ENCODE measurements around the gene BLOC1S3.

Gene BLOC1S3

DNA sequence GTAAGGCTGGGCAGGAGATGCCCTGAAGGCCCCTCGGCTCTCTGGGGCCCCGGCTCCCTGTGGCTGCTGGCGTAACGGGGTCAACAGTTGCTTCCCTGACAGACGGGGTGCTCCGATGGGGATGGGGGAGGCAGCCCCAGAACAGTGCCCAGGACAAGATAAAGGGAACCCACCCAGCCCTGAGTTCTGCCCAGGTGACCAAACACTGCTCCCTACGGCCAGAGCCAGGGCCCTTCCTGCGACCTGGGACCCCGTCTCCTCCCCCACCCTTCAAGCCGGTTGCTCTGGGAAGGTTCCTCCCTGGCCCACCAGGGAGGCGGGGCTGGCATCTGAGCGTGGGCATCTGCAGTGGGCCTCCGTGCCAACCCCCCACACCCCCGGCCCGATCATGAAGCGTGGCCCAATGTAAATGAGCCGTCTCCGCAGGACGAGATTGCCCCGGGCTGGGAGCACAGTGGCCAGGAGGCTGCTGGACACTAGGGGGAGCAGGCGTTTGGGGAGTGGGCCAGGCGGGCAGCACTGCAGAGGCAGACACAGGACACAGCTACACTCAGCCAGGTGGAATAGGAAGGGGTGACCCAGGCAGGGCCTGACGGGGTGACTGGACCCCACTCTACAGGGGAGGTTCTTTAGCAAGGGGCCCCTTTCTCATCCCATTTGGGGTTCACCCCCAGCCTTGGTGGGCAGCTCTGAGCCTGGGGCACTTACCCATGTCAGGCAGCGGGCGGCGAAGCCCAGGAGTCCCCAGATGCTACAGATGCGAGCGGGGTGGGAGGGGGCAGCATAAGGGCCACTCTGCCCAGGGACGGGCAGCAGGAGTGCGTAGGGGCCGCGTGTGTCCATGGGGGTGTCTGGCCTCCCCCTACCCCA lies 16.6 kb upstream of the BLOC1S3 start:
- Histone ChIP-seq H3K9me3 (no peaks in the 10 kb centered on the region), H3K36me3 (replicated peaks) (no peaks in the 10 kb centered on the region), H3K27me3 (ENCODE audit: low read depth) (no peaks in the 10 kb centered on the region), H3K4me3 (no peak overlapping the region), H3K4me1 (peaks cover 3% of the 10 kb centered on the region; the same call in 1 of the 2 replicates)
- in situ Hi-C loops (cut with MboI; ENCODE audit: low sequenced_read_pairs) = no loop called here
- DNase-seq (ENCODE audit: low spot score in 2 of 2) = peak in 1 of 2 experiments; percentile 68

DNA sequence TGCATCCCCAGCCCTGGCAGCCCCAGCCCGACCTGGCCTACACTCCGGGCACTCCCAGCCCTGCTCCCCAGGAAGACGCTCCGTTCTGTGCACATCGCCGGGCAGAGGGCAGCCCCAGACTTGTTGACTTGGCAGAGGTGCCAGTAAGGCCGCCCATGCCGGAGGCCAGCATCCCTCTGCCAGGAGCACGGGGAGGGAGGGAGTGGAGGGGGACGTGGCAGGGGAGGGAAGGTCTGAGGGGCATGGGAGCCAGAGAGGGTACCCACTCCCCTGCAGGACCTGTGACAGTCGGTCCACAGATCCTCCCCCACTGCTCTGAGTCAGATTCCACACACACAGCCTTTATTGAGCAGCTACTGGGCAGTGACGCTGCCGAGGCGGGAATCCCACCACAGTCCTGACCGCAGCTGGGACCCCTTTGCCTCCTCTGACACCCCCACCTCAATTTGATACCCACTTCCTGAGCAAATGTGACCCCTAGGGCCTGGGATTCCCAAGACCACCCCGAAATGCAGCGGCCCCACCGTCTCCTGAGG lies 15.9 kb upstream of the BLOC1S3 start:
- H3K27me3 ChIP-seq (ENCODE audit: low read depth) = no peaks in the 10 kb centered on the region
- no peak overlapping the region for H3K4me3 ChIP-seq
- no peaks in the 10 kb centered on the region for H3K36me3 ChIP-seq (replicated peaks)
- H3K9me3 ChIP-seq = no peaks in the 10 kb centered on the region
- H3K4me1 ChIP-seq = peaks cover 3% of the 10 kb centered on the region; the same call in 1 of the 2 replicates
- in situ Hi-C loops (cut with MboI; ENCODE audit: low sequenced_read_pairs) = no loop called here
- DNase-seq (ENCODE audit: low spot score in 2 of 2) = no peak

DNA sequence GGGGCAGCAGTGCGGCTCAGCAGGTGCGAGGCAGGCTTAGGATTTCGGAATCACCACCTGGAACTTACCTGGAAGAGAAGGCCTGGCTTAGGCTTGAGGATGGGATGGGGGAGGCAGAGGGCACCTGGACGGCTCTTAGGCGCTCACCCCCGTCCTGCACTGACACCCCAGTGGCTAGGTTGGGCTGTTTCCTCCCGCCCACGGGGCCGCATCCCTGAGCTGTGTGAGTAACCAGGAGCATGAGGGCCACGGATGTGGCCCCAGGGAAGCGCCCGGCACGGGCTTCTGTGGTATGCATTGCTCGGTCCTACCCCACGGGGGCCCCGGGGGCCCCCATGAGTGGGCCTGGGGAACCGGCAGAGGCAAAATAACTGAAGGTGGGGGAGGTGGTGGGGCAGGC lies 15.4 kb upstream of the BLOC1S3 start:
- Histone ChIP-seq H3K4me3 (no peak overlapping the region), H3K9me3 (no peaks in the 10 kb centered on the region), H3K27me3 (ENCODE audit: low read depth) (no peaks in the 10 kb centered on the region), H3K4me1 (peaks cover 3% of the 10 kb centered on the region; the same call in 1 of the 2 replicates), H3K36me3 (replicated peaks) (no peaks in the 10 kb centered on the region)
- in situ Hi-C loops (cut with MboI; ENCODE audit: low sequenced_read_pairs) = no loop called here
- DNase-seq (ENCODE audit: low spot score in 2 of 2) = no peak

DNA sequence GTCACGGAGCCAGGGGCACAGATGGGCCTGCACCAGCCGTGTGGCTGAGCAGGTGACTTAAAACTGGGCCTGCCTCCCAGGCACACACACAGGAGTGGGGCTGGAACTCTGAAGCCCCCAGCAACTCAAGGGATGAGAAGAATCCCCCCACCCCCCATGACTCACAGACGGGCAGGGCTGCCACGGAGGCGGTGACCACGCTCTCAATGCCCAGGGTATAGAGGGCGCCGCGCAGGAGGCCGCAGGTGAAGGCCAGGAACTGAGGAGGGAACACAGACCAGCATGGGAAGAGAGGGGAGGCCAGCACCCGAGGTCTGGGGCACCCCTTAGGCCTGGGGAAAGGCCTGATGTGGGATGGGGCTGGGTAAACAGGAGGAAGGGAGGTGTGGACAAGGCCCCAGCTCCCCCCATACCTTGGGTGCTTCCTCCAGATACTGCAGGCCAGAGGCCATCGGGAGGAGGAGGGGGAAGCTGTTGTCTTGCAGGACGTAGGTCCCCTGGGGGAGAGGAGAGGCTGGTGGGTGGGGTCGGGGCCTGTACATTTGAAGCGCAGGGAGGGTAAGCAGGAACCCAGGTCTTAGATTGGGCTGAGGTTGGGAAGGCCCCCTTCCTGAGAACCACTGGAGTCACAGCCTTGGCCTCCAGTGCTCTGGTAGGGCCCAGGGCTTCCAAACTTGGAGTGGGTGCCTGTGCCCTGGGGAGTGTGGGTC lies 14.7 kb upstream of the BLOC1S3 start:
- in situ Hi-C loops (cut with MboI; ENCODE audit: low sequenced_read_pairs) = no loop called here
- H3K27me3 ChIP-seq (ENCODE audit: low read depth) = no peaks in the 10 kb centered on the region
- no peaks in the 10 kb centered on the region for H3K36me3 ChIP-seq (replicated peaks)
- H3K4me3 ChIP-seq = no peak overlapping the region
- H3K4me1 ChIP-seq = peaks cover 3% of the 10 kb centered on the region; the same call in 1 of the 2 replicates
- no peak for DNase-seq (ENCODE audit: low spot score in 2 of 2)
- H3K9me3 ChIP-seq = no peaks in the 10 kb centered on the region

DNA sequence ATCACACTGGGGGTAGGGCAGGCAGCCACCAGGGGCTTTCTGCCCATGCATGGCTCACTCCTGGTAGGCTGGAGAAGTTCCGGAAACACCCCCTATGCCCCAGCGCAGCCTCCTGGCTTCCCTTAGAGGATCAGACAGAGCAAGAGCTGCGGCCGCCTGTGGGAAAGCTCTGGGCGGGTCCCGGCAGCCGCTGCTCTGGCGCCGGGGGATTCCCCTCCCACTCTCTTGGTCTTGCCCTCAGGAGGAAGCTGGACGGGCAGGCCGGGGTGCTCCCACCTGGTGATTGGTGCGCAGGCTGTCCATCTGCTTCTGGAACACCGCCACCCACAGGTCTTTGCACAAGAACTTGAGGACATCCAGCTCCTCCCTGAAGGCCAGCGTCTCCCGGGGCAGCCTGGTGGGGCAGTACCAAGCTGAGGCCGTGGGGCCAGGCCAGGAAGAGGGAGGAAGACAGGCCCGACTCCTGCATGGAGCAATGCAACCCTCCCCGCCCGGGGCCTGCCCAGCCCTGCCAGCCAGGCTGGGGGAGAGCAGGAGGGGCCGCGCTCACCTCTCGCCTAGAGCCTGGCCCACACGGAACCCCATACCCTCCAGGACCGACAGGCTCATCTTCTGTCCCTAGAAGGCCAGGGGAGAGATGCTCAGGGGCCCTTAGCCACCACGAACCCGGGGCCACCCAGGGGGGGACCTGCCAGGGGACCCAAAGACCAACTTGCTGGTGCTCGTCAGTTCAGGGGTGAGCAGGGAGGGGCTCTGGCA lies 13.8 kb upstream of the BLOC1S3 start:
- Histone ChIP-seq H3K4me3 (no peak overlapping the region), H3K9me3 (no peaks in the 10 kb centered on the region), H3K27me3 (ENCODE audit: low read depth) (no peaks in the 10 kb centered on the region), H3K4me1 (peaks cover 3% of the 10 kb centered on the region; the same call in 1 of the 2 replicates), H3K36me3 (replicated peaks) (no peaks in the 10 kb centered on the region)
- DNase-seq (ENCODE audit: low spot score in 2 of 2) = peak in 1 of 2 experiments; percentile 75
- in situ Hi-C loops (cut with MboI; ENCODE audit: low sequenced_read_pairs) = no loop called here

DNA sequence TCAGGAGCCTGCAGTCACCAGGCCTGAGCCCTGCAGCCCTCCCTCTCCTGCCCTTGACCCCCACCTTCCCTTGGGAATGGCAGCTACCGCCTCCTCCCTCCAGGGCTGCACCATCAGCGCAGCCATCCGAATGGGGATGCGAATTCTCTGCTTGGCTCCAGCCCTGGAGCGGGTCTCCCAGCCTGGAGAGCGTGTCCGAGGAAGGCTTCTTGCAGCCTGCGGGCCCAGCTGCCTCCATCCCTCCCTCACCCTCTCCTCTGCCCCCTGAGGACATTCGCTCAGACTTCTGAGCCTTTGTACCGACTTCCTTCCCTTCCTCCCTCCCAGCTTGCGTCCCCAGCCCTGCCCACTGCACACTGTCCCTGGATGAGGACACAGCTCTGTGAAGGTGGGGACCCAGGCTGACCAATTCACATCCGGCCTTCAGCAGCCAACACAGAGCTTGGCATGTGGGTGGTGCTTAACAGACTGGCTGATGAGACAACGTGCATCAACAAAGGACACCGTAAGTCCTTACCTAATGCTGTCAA lies 11.8 kb upstream of the BLOC1S3 start:
- no peaks in the 10 kb centered on the region for H3K36me3 ChIP-seq (replicated peaks)
- no peak overlapping the region for H3K4me3 ChIP-seq
- in situ Hi-C loops (cut with MboI; ENCODE audit: low sequenced_read_pairs) = no loop called here
- no peaks in the 10 kb centered on the region for H3K9me3 ChIP-seq
- H3K27me3 ChIP-seq (ENCODE audit: low read depth) = no peaks in the 10 kb centered on the region
- peaks cover 5% of the 10 kb centered on the region; the same call in 1 of the 2 replicates for H3K4me1 ChIP-seq
- no peak for DNase-seq (ENCODE audit: low spot score in 2 of 2)

DNA sequence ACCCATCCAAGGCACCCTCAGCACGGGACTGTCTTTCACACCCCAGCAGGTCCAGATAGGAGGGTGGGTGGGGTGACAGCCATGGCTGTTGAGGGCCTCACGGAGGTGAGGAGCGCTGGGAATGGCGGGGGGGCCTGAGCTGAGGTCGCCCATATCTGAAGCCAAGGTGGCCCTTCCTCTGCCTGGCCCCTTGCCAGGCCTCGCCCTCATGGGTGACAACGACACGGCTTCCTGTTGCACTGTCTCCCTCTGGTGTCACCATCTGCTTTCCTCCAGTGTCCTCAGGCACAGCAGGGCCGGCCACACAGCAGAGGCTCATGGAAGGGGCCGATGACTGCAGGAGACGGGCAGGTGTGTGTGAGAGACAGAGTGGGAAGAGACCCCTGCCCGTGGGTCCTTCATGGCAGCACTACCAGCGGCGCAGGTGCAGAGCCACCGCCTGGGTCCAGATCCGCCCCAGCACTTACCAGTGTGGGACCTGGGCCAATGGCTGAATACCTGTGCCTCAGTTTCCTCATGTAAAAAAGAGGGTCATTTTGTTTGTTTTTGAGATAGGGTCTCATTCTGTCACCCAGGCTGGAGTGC lies 9.7 kb upstream of the BLOC1S3 start:
- Histone ChIP-seq H3K4me3 (no peak overlapping the region), H3K36me3 (replicated peaks) (no peaks in the 10 kb centered on the region), H3K4me1 (peaks cover 5% of the 10 kb centered on the region; the same call in 1 of the 2 replicates), H3K9me3 (no peaks in the 10 kb centered on the region), H3K27me3 (ENCODE audit: low read depth) (no peaks in the 10 kb centered on the region)
- no peak for DNase-seq (ENCODE audit: low spot score in 2 of 2)
- in situ Hi-C loops (cut with MboI; ENCODE audit: low sequenced_read_pairs) = no loop called here

DNA sequence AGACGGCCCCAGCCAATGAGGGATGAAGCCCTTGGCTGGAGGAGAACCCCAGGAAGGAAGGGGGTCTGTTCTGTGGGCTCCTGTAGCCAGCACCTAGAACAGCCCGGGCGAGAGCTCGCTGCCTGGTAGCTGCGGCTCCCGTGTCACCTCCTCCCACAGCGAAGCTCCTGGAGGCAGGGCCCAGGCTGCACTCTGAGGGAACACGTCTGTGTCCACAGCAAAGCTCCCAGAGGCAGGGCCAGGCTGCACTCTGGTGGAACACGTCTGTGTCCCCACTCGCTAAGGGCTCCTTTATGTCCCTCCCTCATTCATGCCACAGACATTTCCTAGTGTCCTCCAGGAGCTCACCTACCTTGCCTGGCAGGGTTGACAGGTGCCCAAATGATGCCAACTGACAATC lies 9.0 kb upstream of the BLOC1S3 start:
- no peaks in the 10 kb centered on the region for H3K9me3 ChIP-seq
- H3K36me3 ChIP-seq (replicated peaks) = no peaks in the 10 kb centered on the region
- in situ Hi-C loops (cut with MboI; ENCODE audit: low sequenced_read_pairs) = no loop called here
- no peaks in the 10 kb centered on the region for H3K27me3 ChIP-seq (ENCODE audit: low read depth)
- no peak for DNase-seq (ENCODE audit: low spot score in 2 of 2)
- no peak overlapping the region for H3K4me3 ChIP-seq
- peaks cover 3% of the 10 kb centered on the region; the same call in 1 of the 2 replicates for H3K4me1 ChIP-seq

DNA sequence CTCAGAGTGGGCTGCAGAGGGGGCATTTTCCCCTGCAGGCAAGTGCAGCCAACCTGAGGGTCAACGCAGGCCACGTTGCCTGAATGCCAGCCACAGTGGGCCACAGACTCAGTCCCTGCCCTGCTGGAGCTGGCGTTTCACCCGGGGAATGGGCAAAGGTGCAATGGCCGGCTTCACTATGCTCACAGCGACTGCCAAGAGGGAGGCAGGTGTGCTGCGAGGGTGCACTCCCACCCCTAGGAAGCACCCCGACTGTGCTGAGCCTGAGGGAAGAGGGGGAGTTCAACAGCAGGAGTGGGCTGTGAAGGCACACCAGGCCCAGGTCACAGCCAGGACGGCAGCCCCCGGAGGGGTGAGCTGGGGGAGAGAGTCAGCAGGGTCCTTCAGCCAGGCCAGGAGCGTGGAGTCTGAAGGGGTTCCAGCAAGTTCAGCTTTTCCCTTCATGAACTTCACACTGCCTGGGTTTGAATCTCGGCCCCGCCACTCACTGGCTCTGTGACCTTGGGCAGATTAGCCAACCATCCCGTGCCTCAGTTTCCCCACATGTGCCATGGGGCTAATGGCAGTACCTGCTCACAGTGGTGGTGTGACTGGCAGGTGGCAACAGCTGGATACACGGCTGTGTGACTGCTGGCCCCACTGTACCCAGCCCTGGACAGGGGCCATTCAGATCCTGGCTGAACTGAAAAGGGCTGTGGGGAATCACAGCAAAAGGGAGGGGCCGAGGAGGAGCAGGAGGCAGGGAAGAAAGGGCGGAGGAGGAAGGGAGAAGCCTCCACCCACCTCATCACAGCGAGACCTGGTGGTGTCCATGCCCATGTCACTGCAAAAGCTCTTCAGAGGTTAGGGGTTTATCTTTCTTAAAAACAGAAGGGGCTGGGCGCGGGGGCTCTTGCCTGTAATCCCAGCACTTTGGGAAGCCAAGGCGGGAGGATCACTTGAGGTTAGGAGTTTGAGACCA lies 8.2 kb upstream of the BLOC1S3 start:
- in situ Hi-C loops (cut with MboI; ENCODE audit: low sequenced_read_pairs) = no loop called here
- Histone ChIP-seq H3K36me3 (replicated peaks) (no peaks in the 10 kb centered on the region), H3K27me3 (ENCODE audit: low read depth) (no peaks in the 10 kb centered on the region), H3K4me1 (peaks cover 3% of the 10 kb centered on the region; the same call in 1 of the 2 replicates), H3K9me3 (no peaks in the 10 kb centered on the region), H3K4me3 (no peak overlapping the region)
- DNase-seq (ENCODE audit: low spot score in 2 of 2) = no peak

DNA sequence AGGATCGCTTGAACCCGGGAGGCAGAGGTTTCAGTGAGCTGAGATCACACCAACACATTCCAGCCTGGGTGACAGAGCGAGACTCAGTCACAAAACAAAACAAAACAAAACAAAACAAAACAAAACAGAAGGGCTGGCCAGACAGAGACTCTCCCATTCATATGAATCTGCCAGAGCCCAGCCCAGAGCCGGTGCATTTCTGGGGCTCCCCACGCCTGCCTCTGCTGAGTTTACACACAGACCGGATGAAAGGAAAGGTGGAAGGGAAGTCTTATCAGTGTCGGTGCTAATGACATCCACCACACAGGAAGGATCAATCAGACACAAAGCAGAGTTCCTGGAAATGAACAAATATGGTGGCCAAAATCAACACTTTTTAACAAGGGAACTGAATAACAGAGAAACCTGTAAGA lies 7.4 kb upstream of the BLOC1S3 start:
- Histone ChIP-seq H3K4me3 (no peak overlapping the region), H3K4me1 (peaks cover 3% of the 10 kb centered on the region; the same call in 1 of the 2 replicates), H3K36me3 (replicated peaks) (no peaks in the 10 kb centered on the region), H3K27me3 (ENCODE audit: low read depth) (no peaks in the 10 kb centered on the region), H3K9me3 (no peaks in the 10 kb centered on the region)
- in situ Hi-C loops (cut with MboI; ENCODE audit: low sequenced_read_pairs) = no loop called here
- no peak for DNase-seq (ENCODE audit: low spot score in 2 of 2)

DNA sequence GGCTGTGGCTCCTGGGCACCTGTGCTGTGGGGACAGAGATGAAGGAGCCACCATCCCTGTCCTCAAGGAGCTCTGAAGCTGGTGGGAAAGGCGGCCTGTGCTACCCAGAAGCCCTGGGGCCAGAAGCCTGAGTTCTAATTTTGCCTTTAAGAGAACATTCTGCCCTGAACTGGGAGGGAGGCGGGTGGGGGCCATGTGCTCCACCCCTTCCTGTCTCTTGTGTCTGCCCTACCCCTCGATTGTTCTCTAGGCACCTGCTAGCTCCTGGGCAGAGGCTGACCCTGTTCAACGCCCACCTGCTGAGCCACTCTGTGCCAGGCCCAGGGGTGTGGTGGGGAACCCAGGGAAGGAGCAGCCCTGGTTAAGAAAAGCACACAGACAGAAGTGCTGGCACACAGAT lies 6.4 kb upstream of the BLOC1S3 start:
- Histone ChIP-seq H3K4me3 (no peak overlapping the region), H3K9me3 (no peaks in the 10 kb centered on the region), H3K4me1 (peaks cover 3% of the 10 kb centered on the region; the same call in 1 of the 2 replicates), H3K27me3 (ENCODE audit: low read depth) (no peaks in the 10 kb centered on the region), H3K36me3 (replicated peaks) (no peaks in the 10 kb centered on the region)
- DNase-seq (ENCODE audit: low spot score in 2 of 2) = no peak
- in situ Hi-C loops (cut with MboI; ENCODE audit: low sequenced_read_pairs) = no loop called here

DNA sequence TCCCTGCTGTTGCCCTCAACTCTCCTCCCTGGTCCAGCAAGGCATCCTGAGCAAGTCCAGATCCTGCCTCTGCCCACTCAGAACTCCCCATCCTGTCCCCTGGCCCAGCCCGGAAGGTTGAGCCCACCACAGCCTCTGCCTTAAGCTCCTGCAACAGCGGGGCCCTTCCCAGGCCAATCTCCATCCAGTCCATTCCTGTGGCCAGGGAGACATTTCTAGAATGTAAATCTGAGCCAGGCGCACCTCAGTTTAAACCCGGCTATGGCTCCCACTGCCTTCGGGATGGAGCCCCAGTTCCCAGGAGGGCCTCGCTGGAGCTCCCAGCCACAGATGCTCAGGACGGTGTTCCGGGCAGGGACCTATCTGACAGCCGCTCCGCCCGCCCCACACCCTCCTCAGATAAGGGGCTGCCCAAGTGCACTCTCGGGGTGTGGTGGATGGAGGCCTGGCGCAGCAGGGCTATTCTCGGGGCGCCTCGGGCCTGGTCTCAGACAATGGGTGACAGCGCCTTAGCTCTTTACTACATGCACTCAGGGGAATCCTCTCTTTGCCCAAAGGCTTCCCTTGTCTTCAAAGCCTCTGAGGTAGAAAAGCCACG lies 5.9 kb upstream of the BLOC1S3 start:
- in situ Hi-C loops (cut with MboI; ENCODE audit: low sequenced_read_pairs) = no loop called here
- peaks cover 3% of the 10 kb centered on the region; the same call in 1 of the 2 replicates for H3K4me1 ChIP-seq

More for the DNA sequence above, 5.9 kb upstream of the BLOC1S3 start:
- no peak overlapping the region for H3K4me3 ChIP-seq
- no peaks in the 10 kb centered on the region for H3K9me3 ChIP-seq
- H3K36me3 ChIP-seq (replicated peaks) = no peaks in the 10 kb centered on the region
- H3K27me3 ChIP-seq (ENCODE audit: low read depth) = no peaks in the 10 kb centered on the region
- no peak for DNase-seq (ENCODE audit: low spot score in 2 of 2)

Data from HAP-1 (cell line).